B cell (primary cell): ENCODE measurements around the gene RFC1. TPM values are rescaled to one million over a fixed set of nuclear protein-coding genes. Genes with fewer than 3 reads are reported as not detected.
"Not testable (repeated sequence)": the region's sequence is repeated elsewhere in the genome, so short reads cannot be mapped to it uniquely, and the experiment has no call there.

Experiments used
- ATAC-seq: fragments of 200-7000 bp; cut with Tn5 transposase; one replicate; pipeline ENCODE4 v1.10.0; 2021; ENCODE audit warnings: low read depth, mild to moderate bottlenecking, moderate number of reproducible peaks, moderate library complexity
- CTCF ChIA-PET: fragments of 350-600 bp; sonication (Branson Sonifier 250); formaldehyde crosslinking; loops from one replicate; lab custom pipeline; 2021; ENCODE audit warnings: antibody characterized with exemption, inconsistent platforms; lab: Charles Lee
- POLR2A ChIA-PET: fragments of 350-600 bp; sonication (Branson Sonifier 250); formaldehyde crosslinking; loops from one replicate; lab custom pipeline; 2021; ENCODE audit warnings: antibody characterized with exemption; lab: Charles Lee
- DNase-seq: peaks from one replicate; pipeline ENCODE4 v3.0.0; 2013
- H2AFZ ChIP-seq: 2 replicates; pipeline ENCODE4 v1.6.1; 2012; ENCODE audit warnings: mild to moderate bottlenecking, low read depth, low read length; ENCODE audit not compliant: insufficient read depth, poor library complexity, severe bottlenecking
- H3K27ac ChIP-seq, 2 donors: 1 replicate in 1 of 2; 2 replicates in 1 of 2; pipeline ENCODE4 v1.5.1; 2012 to 2013; ENCODE audit warnings: low read length in 2 of 2, mild to moderate bottlenecking in 2 of 2, moderate library complexity in 1 of 2
- H3K27me3 ChIP-seq, 4 experiments: fragments of 200-600 bp in 1 of 4; sonication (generic) in 1 of 4; replicated peaks in 1 of 4; 1 replicate in 2 of 4; 2 replicates in 2 of 4; pipeline versions ENCODE4 v1.6.1 to v1.7.0; 2013 to 2016; ENCODE audit warnings: low read length in 3 of 4, mild to moderate bottlenecking in 2 of 4, mixed read lengths in 1 of 4, moderate library complexity in 1 of 4; ENCODE audit not compliant: insufficient read depth in 4 of 4, control insufficient read depth in 3 of 4; ENCODE audit errors: control extremely low read depth in 1 of 4
- H3K36me3 ChIP-seq, 2 experiments: replicated peaks in 1 of 2; 1 replicate in 1 of 2; 2 replicates in 1 of 2; pipeline versions ENCODE4 v1.6.1 to v1.7.1; 2013; ENCODE audit warnings: low read length in 1 of 2; ENCODE audit not compliant: insufficient read depth in 2 of 2, control insufficient read depth in 1 of 2; ENCODE audit errors: control extremely low read depth in 1 of 2, extremely low read depth in 1 of 2
- H3K4me1 ChIP-seq, 2 donors: fragments of 200-600 bp in 1 of 2; sonication (generic) in 1 of 2; 1 replicate in 1 of 2; 2 replicates in 1 of 2; pipeline versions ENCODE4 v1.5.1 to v1.6.1; 2013 to 2017; ENCODE audit warnings: low read length in 2 of 2; ENCODE audit not compliant: control insufficient read depth in 2 of 2, insufficient read depth in 2 of 2
- H3K4me2 ChIP-seq: replicated peaks from 2 replicates; pipeline ENCODE3; 2012; ENCODE audit warnings: mild to moderate bottlenecking, low read depth, low read length; ENCODE audit not compliant: poor library complexity, severe bottlenecking
- H3K4me3 ChIP-seq, 5 experiments: fragments of 200-600 bp in 1 of 5; sonication (generic) in 1 of 5; 1 replicate in 3 of 5; 2 replicates in 2 of 5; pipeline versions ENCODE4 v1.5.1 to v1.7.0; 2011 to 2016; ENCODE audit warnings: low read length in 4 of 5, mild to moderate bottlenecking in 4 of 5, low read depth in 2 of 5, control low read depth in 1 of 5, moderate library complexity in 1 of 5; ENCODE audit not compliant: insufficient read depth in 1 of 5; ENCODE audit errors: control extremely low read depth in 1 of 5, extremely low read depth in 1 of 5
- H3K79me2 ChIP-seq: fragments of 200-600 bp; sonication (generic); one replicate; pipeline ENCODE4 v1.6.0; 2016; ENCODE audit warnings: low read length; ENCODE audit not compliant: control insufficient read depth, insufficient read depth
- H3K9ac ChIP-seq: fragments of 200-600 bp; sonication (generic); 2 replicates; pipeline ENCODE4 v1.6.1; 2017; ENCODE audit warnings: mild to moderate bottlenecking, low read length, moderate library complexity
- H3K9me3 ChIP-seq, 3 donors: one replicate each; pipeline versions ENCODE4 v1.6.1 to v1.7.1; 2013; ENCODE audit warnings: low read length in 2 of 3; ENCODE audit not compliant: control insufficient read depth in 2 of 3, insufficient read depth in 1 of 3; ENCODE audit errors: control extremely low read depth in 1 of 3
- H4K20me1 ChIP-seq: 2 replicates; pipeline ENCODE4 v1.6.0; 2012; ENCODE audit warnings: mild to moderate bottlenecking, low read length; ENCODE audit not compliant: insufficient read depth, control insufficient read depth, poor library complexity, severe bottlenecking
- H3K27ac Mint-ChIP-seq: one replicate; pipeline ENCODE4 v1.8.0; 2021; ENCODE audit warnings: mixed read lengths
- H3K27me3 Mint-ChIP-seq: one replicate; pipeline ENCODE4 v1.8.0; 2021; ENCODE audit warnings: mixed read lengths
- H3K4me1 Mint-ChIP-seq: one replicate; pipeline ENCODE4 v1.8.0; 2021; ENCODE audit warnings: mixed read lengths
- H3K4me3 Mint-ChIP-seq: one replicate; pipeline ENCODE4 v1.8.0; 2021; ENCODE audit warnings: mixed read lengths
- H3K9me3 Mint-ChIP-seq: one replicate; pipeline ENCODE4 v1.8.0; 2022; ENCODE audit warnings: mixed read lengths; ENCODE audit not compliant: insufficient read depth
- CTCF ChIP-seq: fragments of 200-600 bp; IDR thresholded peaks from one replicate; pipeline ENCODE4 v1.8.0; 2022; ENCODE audit warnings: antibody characterized with exemption, mild to moderate bottlenecking
- EZH2 ChIP-seq: IDR thresholded peaks from 2 replicates; pipeline ENCODE4 v1.6.1; 2012; ENCODE audit warnings: borderline replicate concordance, low read depth, mild to moderate bottlenecking, moderate library complexity, low read length; ENCODE audit not compliant: insufficient read depth, poor library complexity, severe bottlenecking
- WGBS: methylation state at CpG from one replicate; pipeline ENCODE4 v1.1.5; 2013; ENCODE audit warnings: missing lambda C conversion rate; ENCODE audit not compliant: insufficient coverage; 5-methylcytosine and 5-hydroxymethylcytosine counted together
- intact Hi-C: fragments of 100-400 bp; cut with micrococcal nuclease; formaldehyde crosslinking; loops from one replicate; pipeline ENCODE4 v1.10.0; 2022
- polyA plus RNA-seq: library from polyadenylated mRNA; depleted of rRNA; stranded (reverse); fragments of >200 nt; gene quantifications from 2 replicates; pipeline ENCODE4 v1.2.3, GENCODE V29; 2012
- total RNA-seq, 2 donors: library from RNA; stranded (reverse); fragments of 120-200 nt in 1 of 2; gene quantifications; 1 replicate in 1 of 2; 2 replicates in 1 of 2; pipeline versions ENCODE4 v1.2.3 to v1.2.4, GENCODE V29; 2013 to 2022

Gene RFC1
- total and polyA plus RNA-seq, 2 donors (not counting 1 experiment from before 2014, with no cell fraction given) = 14.9 to 55.1 TPM

GRCh38 chr4:39363773-39364393, 2.3 kb downstream of the RFC1 start:
- WGBS = no CpG with 5 or more reads among the region's 4 CpGs
- H3K27me3 ChIP-seq = no peaks in the 10 kb centered on the region
- H3K27ac Mint-ChIP-seq = peak overlapping the region; percentile 56
- peak overlapping the region in 1 of 2 donors; percentile 84 for H3K27ac ChIP-seq
- no peak overlapping the region for H3K4me3 ChIP-seq
- H3K4me3 Mint-ChIP-seq = peak overlapping the region; percentile 46
- H3K27me3 Mint-ChIP-seq = no peaks in the 10 kb centered on the region
- no peaks in the 10 kb centered on the region for H3K36me3 ChIP-seq
- ChIA-PET POLR2A (interaction anchor here (0.7 kb wide), 1 partner anchor 1919 kb away, joined by 6 read pairs; no protein-coding TSS in a partner anchor), CTCF (no interaction called here)
- no peaks in the 10 kb centered on the region for H3K9me3 Mint-ChIP-seq
- H3K4me1 Mint-ChIP-seq = peaks cover 44% of the 10 kb centered on the region
- peaks cover 32 to 52% of the 10 kb centered on the region in 2 donors for H3K4me1 ChIP-seq
- peaks cover 20% of the 10 kb centered on the region for H4K20me1 ChIP-seq
- ATAC-seq (no peak), DNase-seq (peak; percentile 44)
- no peak for TF ChIP-seq CTCF
- TF ChIP-seq EZH2 = no peak
- intact Hi-C loops = loop anchor here (10.0 kb wide), 3 partner anchors 271 to 691 kb away; partner anchors contain the start of genes N4BP2, SMIM14 and TLR1
- H3K9ac ChIP-seq = no peak overlapping the region
- H3K4me2 ChIP-seq = peak overlapping the region; percentile 84
- H3K79me2 ChIP-seq = peaks cover 73% of the 10 kb centered on the region
- H3K9me3 ChIP-seq = no peaks in the 10 kb centered on the region
- H2AFZ ChIP-seq = no peak overlapping the region

GRCh38 chr4:39362827-39363226, 3.3 kb downstream of the RFC1 start:
- H3K4me2 ChIP-seq = no peak overlapping the region
- WGBS = no CpG with 5 or more reads among the region's 3 CpGs
- no peaks in the 10 kb centered on the region for H3K27me3 ChIP-seq
- no peak overlapping the region for H3K4me3 Mint-ChIP-seq
- ATAC-seq (no peak), DNase-seq (no peak)
- ChIA-PET POLR2A (no interaction called here), CTCF (no interaction called here)
- H3K9ac ChIP-seq = no peak overlapping the region
- peaks cover 24% of the 10 kb centered on the region for H4K20me1 ChIP-seq
- H3K79me2 ChIP-seq = peaks cover 84% of the 10 kb centered on the region
- H3K9me3 ChIP-seq = no peaks in the 10 kb centered on the region
- peak overlapping the region; percentile 4 for H3K27ac Mint-ChIP-seq
- H3K36me3 ChIP-seq = no peaks in the 10 kb centered on the region
- TF ChIP-seq CTCF = no peak
- no peak for TF ChIP-seq EZH2
- no peaks in the 10 kb centered on the region for H3K9me3 Mint-ChIP-seq
- H3K27ac ChIP-seq = peak overlapping the region in 1 of 2 donors; percentile 43
- H2AFZ ChIP-seq = no peak overlapping the region
- H3K27me3 Mint-ChIP-seq = no peaks in the 10 kb centered on the region
- intact Hi-C loops = loop anchor here (10.0 kb wide), 3 partner anchors 272 to 692 kb away; partner anchors contain the start of genes N4BP2, SMIM14 and TLR1
- peaks cover 50% of the 10 kb centered on the region for H3K4me1 Mint-ChIP-seq
- peaks cover 39 to 60% of the 10 kb centered on the region in 2 donors for H3K4me1 ChIP-seq
- H3K4me3 ChIP-seq = no peak overlapping the region

GRCh38 chr4:39360611-39361010, 5.6 kb downstream of the RFC1 start:
- DNase-seq = peak; percentile 67
- H3K4me1 Mint-ChIP-seq = peaks cover 55% of the 10 kb centered on the region
- H3K27ac ChIP-seq, CTCF ChIA-PET, H3K9me3 Mint-ChIP-seq, H3K9ac ChIP-seq, H3K4me3 ChIP-seq, H3K27me3 Mint-ChIP-seq, H3K27me3 ChIP-seq, POLR2A ChIA-PET, H3K9me3 ChIP-seq, H3K36me3 ChIP-seq, H2AFZ ChIP-seq: not testable (repeated sequence)
- peaks cover 51 to 71% of the 10 kb centered on the region in 2 donors for H3K4me1 ChIP-seq
- peak overlapping the region; percentile 70 for H3K27ac Mint-ChIP-seq
- peak overlapping the region; percentile 28 for H3K4me2 ChIP-seq
- ATAC-seq = peak; percentile 79
- H3K4me3 Mint-ChIP-seq = peak overlapping the region; percentile 66
- peaks cover 30% of the 10 kb centered on the region for H4K20me1 ChIP-seq
- WGBS = 13% methylated on average over 1 of the region's 4 CpGs
- peaks cover 87% of the 10 kb centered on the region for H3K79me2 ChIP-seq
- intact Hi-C loops = loop anchor here (10.0 kb wide), 3 partner anchors 274 to 694 kb away; partner anchors contain the start of genes N4BP2, SMIM14 and TLR1
